Activated CD4-positive, alpha-beta T cell treated with anti-CD3 and anti-CD28 coated beads, Interleukin-2, amount 50 U/mL, for 1 hour (primary cell): ENCODE data around the gene MAML2.

Experiments used
- DNase-seq: peaks from one replicate; pipeline ENCODE4 v3.0.0-alpha.2; 2020

The MAML2 gene

GRCh38 chr11:95996621-95997235 is 346.3 kb downstream of the MAML2 start:
- DNase-seq: no peak

GRCh38 chr11:95994329-95994728 is 348.7 kb downstream of the MAML2 start:
- DNase-seq: no peak

GRCh38 chr11:95993438-95994298 is 349.3 kb downstream of the MAML2 start:
- DNase-seq: no peak

- no peak for DNase-seq
Observed at GRCh38 chr11:95991545-95991944, 351.4 kb downstream of the MAML2 start.

- DNase-seq: no peak
Observed at GRCh38 chr11:95991101-95991500, 351.9 kb downstream of the MAML2 start.

GRCh38 chr11:95989780-95990179 is 353.2 kb downstream of the MAML2 start:
- no peak for DNase-seq

GRCh38 chr11:95989076-95989605 is 353.9 kb downstream of the MAML2 start:
- no peak for DNase-seq

- DNase-seq: no peak
Observed at GRCh38 chr11:95985174-95985808, 357.7 kb downstream of the MAML2 start.

- DNase-seq: no peak
Observed at GRCh38 chr11:95984072-95984471, 358.9 kb downstream of the MAML2 start.

- no peak for DNase-seq
Observed at GRCh38 chr11:95977534-95978174, 365.3 kb downstream of the MAML2 start.

- no peak for DNase-seq
Observed at GRCh38 chr11:95976550-95976949, 366.4 kb downstream of the MAML2 start.

- no peak for DNase-seq
Observed at GRCh38 chr11:95975343-95975742, 367.7 kb downstream of the MAML2 start.

- no peak for DNase-seq
Observed at GRCh38 chr11:95972060-95972459, 370.9 kb downstream of the MAML2 start.

GRCh38 chr11:95968585-95968984 is 374.4 kb downstream of the MAML2 start:
- no peak for DNase-seq

- DNase-seq: no peak
Observed at GRCh38 chr11:95964281-95964680, 378.7 kb downstream of the MAML2 start.

- DNase-seq: no peak
Observed at GRCh38 chr11:95961758-95962157, 381.2 kb downstream of the MAML2 start.

- DNase-seq: no peak
Observed at GRCh38 chr11:95950905-95951304, 392.1 kb downstream of the MAML2 start.

- DNase-seq: no peak
Observed at GRCh38 chr11:95948637-95949036, 394.4 kb downstream of the MAML2 start.

GRCh38 chr11:95944623-95945022 is 398.4 kb downstream of the MAML2 start:
- DNase-seq: no peak

- DNase-seq: no peak
Observed at GRCh38 chr11:95943546-95943945, 399.4 kb downstream of the MAML2 start.

GRCh38 chr11:95939091-95939490 is 403.9 kb downstream of the MAML2 start:
- no peak for DNase-seq

- no peak for DNase-seq
Observed at GRCh38 chr11:95937358-95937757, 405.6 kb downstream of the MAML2 start.

- DNase-seq: no peak
Observed at GRCh38 chr11:95933594-95933993, 409.4 kb downstream of the MAML2 start.
